Measurements from ENCODE around the gene PPM1L.

GRCh38 chr3:160829486-160830009, 73.5 kb downstream of the PPM1L start:
- TF ChIP-seq GATA1 (IDR thresholded peaks at IDR 0.05; ENCODE audit: low read depth, low read length) (no peak), POLR2A (IDR thresholded peaks at IDR 0.05; ENCODE audit: low read length) (no peak)

Data from erythroblast (primary cell).